Measurements from ENCODE around the gene ZBTB11. TPM values are rescaled to one million over a fixed set of nuclear protein-coding genes. Genes with fewer than 3 reads are reported as not detected.

Gene ZBTB11
- total and polyA plus RNA-seq, 2 of the 13 experiments (the other 11 are each of a cell fraction or from before 2014, with no cell fraction given) = 5.9 to 18.1 TPM

DNA sequence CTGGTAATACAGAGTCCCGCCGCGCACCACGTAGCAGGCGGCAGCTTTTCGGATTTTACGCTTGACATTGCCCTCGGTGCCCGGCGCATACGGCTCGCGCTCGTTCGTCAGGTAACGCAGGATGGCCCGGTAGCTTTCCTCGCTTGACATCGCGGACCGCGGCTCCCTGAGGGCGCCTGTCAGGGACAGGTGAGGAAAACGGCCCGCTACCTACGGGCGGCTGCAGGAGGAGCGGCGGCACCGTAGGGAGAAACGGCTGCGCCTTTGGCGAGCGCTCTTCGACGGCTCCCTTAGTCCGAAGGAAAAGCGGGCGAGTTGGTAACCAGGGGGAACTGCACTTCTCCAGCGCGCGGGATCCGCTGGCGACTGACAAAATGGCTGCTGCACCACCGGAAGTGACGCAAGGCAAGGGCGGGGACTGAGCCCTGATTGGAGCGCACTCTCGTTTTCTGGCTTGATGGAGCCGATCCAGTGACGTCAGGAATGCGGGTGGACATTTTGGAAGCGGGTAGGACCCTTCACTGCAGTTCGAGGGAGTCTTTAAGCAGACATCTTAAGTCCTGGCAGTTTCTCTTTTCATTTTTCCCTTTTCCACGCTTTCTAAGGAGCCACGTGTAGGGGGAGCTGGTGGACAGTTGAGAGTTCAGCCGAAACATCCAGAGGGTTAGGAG, at the start of gene ZBTB11 (continued):
- TF ChIP-seq, protein P1, sequence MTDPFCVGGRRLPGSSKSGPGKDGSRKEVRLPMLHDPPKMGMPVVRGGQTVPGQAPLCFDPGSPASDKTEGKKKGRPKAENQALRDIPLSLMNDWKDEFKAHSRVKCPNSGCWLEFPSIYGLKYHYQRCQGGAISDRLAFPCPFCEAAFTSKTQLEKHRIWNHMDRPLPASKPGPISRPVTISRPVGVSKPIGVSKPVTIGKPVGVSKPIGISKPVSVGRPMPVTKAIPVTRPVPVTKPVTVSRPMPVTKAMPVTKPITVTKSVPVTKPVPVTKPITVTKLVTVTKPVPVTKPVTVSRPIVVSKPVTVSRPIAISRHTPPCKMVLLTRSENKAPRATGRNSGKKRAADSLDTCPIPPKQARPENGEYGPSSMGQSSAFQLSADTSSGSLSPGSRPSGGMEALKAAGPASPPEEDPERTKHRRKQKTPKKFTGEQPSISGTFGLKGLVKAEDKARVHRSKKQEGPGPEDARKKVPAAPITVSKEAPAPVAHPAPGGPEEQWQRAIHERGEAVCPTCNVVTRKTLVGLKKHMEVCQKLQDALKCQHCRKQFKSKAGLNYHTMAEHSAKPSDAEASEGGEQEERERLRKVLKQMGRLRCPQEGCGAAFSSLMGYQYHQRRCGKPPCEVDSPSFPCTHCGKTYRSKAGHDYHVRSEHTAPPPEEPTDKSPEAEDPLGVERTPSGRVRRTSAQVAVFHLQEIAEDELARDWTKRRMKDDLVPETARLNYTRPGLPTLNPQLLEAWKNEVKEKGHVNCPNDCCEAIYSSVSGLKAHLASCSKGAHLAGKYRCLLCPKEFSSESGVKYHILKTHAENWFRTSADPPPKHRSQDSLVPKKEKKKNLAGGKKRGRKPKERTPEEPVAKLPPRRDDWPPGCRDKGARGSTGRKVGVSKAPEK (CRISPR knock-in tag; IDR thresholded peaks at IDR 0.05; ENCODE audit: borderline replicate concordance) = 0 out of 2 replicates have a peak, but pooled peaks have one; percentile 19
- no peak for TF ChIP-seq HOXA7 (CRISPR knock-in tag; IDR thresholded peaks at IDR 0.05)
- TF ChIP-seq DR1 (CRISPR knock-in tag; IDR thresholded peaks at IDR 0.05) = peak; percentile 48; the same call in 1 of the 2 replicates
- TF ChIP-seq NR2F6 (IDR thresholded peaks at IDR 0.05) = no peak
- TF ChIP-seq NR2F6 (CRISPR knock-in tag; IDR thresholded peaks at IDR 0.05) = peak; percentile 19; the same call in 1 of the 2 replicates
- no peak for TF ChIP-seq ATM (IDR thresholded peaks at IDR 0.05; ENCODE audit: borderline replicate concordance)
- TF ChIP-seq LCORL (IDR thresholded peaks at IDR 0.05) = no peak
- peak; percentile 33; the same call in 1 of the 2 replicates for TF ChIP-seq LCORL (CRISPR knock-in tag; IDR thresholded peaks at IDR 0.05)
- TF ChIP-seq ZNF713 (CRISPR knock-in tag; IDR thresholded peaks at IDR 0.05) = no peak
- TF ChIP-seq SALL1 (CRISPR knock-in tag; IDR thresholded peaks at IDR 0.05) = peak; percentile 75
- TF ChIP-seq POGZ (CRISPR knock-in tag; IDR thresholded peaks at IDR 0.05) = peak; percentile 89
- TF ChIP-seq MTF2 (CRISPR knock-in tag; IDR thresholded peaks at IDR 0.05; ENCODE audit: borderline replicate concordance) = no peak
- TF ChIP-seq, protein P2, sequence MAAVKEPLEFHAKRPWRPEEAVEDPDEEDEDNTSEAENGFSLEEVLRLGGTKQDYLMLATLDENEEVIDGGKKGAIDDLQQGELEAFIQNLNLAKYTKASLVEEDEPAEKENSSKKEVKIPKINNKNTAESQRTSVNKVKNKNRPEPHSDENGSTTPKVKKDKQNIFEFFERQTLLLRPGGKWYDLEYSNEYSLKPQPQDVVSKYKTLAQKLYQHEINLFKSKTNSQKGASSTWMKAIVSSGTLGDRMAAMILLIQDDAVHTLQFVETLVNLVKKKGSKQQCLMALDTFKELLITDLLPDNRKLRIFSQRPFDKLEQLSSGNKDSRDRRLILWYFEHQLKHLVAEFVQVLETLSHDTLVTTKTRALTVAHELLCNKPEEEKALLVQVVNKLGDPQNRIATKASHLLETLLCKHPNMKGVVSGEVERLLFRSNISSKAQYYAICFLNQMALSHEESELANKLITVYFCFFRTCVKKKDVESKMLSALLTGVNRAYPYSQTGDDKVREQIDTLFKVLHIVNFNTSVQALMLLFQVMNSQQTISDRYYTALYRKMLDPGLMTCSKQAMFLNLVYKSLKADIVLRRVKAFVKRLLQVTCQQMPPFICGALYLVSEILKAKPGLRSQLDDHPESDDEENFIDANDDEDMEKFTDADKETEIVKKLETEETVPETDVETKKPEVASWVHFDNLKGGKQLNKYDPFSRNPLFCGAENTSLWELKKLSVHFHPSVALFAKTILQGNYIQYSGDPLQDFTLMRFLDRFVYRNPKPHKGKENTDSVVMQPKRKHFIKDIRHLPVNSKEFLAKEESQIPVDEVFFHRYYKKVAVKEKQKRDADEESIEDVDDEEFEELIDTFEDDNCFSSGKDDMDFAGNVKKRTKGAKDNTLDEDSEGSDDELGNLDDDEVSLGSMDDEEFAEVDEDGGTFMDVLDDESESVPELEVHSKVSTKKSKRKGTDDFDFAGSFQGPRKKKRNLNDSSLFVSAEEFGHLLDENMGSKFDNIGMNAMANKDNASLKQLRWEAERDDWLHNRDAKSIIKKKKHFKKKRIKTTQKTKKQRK (IDR thresholded peaks at IDR 0.05; ENCODE audit: low read length) = no peak
- peak; percentile 51; the same call in 1 of the 2 replicates for TF ChIP-seq FOSL2 (CRISPR knock-in tag; IDR thresholded peaks at IDR 0.05)
- TF ChIP-seq, protein P3, sequence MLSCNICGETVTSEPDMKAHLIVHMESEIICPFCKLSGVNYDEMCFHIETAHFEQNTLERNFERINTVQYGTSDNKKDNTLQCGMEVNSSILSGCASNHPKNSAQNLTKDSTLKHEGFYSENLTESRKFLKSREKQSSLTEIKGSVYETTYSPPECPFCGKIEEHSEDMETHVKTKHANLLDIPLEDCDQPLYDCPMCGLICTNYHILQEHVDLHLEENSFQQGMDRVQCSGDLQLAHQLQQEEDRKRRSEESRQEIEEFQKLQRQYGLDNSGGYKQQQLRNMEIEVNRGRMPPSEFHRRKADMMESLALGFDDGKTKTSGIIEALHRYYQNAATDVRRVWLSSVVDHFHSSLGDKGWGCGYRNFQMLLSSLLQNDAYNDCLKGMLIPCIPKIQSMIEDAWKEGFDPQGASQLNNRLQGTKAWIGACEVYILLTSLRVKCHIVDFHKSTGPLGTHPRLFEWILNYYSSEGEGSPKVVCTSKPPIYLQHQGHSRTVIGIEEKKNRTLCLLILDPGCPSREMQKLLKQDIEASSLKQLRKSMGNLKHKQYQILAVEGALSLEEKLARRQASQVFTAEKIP (CRISPR knock-in tag; IDR thresholded peaks at IDR 0.05; ENCODE audit: borderline replicate concordance) = no peak
- TF ChIP-seq NCOA5 (CRISPR knock-in tag; IDR thresholded peaks at IDR 0.05) = peak; percentile 17; the same call in 1 of the 2 replicates
- TF ChIP-seq, protein P4, sequence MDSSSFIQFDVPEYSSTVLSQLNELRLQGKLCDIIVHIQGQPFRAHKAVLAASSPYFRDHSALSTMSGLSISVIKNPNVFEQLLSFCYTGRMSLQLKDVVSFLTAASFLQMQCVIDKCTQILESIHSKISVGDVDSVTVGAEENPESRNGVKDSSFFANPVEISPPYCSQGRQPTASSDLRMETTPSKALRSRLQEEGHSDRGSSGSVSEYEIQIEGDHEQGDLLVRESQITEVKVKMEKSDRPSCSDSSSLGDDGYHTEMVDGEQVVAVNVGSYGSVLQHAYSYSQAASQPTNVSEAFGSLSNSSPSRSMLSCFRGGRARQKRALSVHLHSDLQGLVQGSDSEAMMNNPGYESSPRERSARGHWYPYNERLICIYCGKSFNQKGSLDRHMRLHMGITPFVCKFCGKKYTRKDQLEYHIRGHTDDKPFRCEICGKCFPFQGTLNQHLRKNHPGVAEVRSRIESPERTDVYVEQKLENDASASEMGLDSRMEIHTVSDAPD (CRISPR knock-in tag; IDR thresholded peaks at IDR 0.05) = peak; percentile 15
- TF ChIP-seq, protein P5, sequence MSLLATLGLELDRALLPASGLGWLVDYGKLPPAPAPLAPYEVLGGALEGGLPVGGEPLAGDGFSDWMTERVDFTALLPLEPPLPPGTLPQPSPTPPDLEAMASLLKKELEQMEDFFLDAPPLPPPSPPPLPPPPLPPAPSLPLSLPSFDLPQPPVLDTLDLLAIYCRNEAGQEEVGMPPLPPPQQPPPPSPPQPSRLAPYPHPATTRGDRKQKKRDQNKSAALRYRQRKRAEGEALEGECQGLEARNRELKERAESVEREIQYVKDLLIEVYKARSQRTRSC (CRISPR knock-in tag; IDR thresholded peaks at IDR 0.05; ENCODE audit: low read depth) = peak; percentile 19; the same call in 1 of the 2 replicates
- 0 out of 2 replicates have a peak, but pooled peaks have one; percentile 29 for TF ChIP-seq ARNTL (CRISPR knock-in tag; IDR thresholded peaks at IDR 0.05)
- TF ChIP-seq TCF7 (IDR thresholded peaks at IDR 0.05; ENCODE audit: low read depth) = no peak
- 0 out of 2 replicates have a peak, but pooled peaks have one; percentile 23 for TF ChIP-seq GLI4 (CRISPR knock-in tag; IDR thresholded peaks at IDR 0.05; ENCODE audit: borderline replicate concordance)

Measured in HepG2 (cell line).